ENCODE data around the gene RAB9A. TPM values are rescaled to one million over a fixed set of nuclear protein-coding genes. Genes with fewer than 3 reads are reported as not detected.
"Not testable (repeated sequence)": the region's sequence is repeated elsewhere in the genome, so short reads cannot be mapped to it uniquely, and the experiment has no call there.

RAB9A gene
- polyA plus RNA-seq, 5 donors: 21.8 to 27.1 (median 22.7) TPM

GRCh38 chrX:13666836-13667235 is 22.1 kb upstream of the RAB9A start:
- no peak for DNase-seq

GRCh38 chrX:13667919-13668318 is 21.0 kb upstream of the RAB9A start:
- no peak for DNase-seq

- peak; percentile 55 for DNase-seq
Observed at GRCh38 chrX:13669246-13669737, 19.6 kb upstream of the RAB9A start.

GRCh38 chrX:13669755-13670154 is 19.2 kb upstream of the RAB9A start:
- not testable (repeated sequence) for DNase-seq

- DNase-seq: no peak
Observed at GRCh38 chrX:13670197-13670596, 18.7 kb upstream of the RAB9A start.

- no peak for DNase-seq
Observed at GRCh38 chrX:13673016-13673415, 15.9 kb upstream of the RAB9A start.

- no peak for DNase-seq
Observed at GRCh38 chrX:13676885-13677284, 12.0 kb upstream of the RAB9A start.

- not testable (repeated sequence) for DNase-seq
Observed at GRCh38 chrX:13679700-13680099, 9.2 kb upstream of the RAB9A start.

GRCh38 chrX:13681595-13681994 is 7.3 kb upstream of the RAB9A start:
- no peak for DNase-seq

- DNase-seq: no peak
Observed at GRCh38 chrX:13684361-13684760, 4.6 kb upstream of the RAB9A start.

GRCh38 chrX:13685126-13685763 is 3.7 kb upstream of the RAB9A start:
- DNase-seq: no peak

GRCh38 chrX:13687203-13687602 is 1.7 kb upstream of the RAB9A start:
- DNase-seq: no peak

GRCh38 chrX:13688384-13688957 is 457 bp upstream of the RAB9A start:
- DNase-seq: no peak

GRCh38 chrX:13689741-13690211 is 848 bp downstream of the RAB9A start:
- peak; percentile 32 to 39 for DNase-seq

- DNase-seq: no peak
Observed at GRCh38 chrX:13690836-13691235, 1.9 kb downstream of the RAB9A start.

GRCh38 chrX:13691841-13692371 is 3.0 kb downstream of the RAB9A start:
- no peak for DNase-seq

GRCh38 chrX:13692771-13693231 is 3.9 kb downstream of the RAB9A start:
- no peak for DNase-seq

GRCh38 chrX:13693341-13693961 is 4.5 kb downstream of the RAB9A start:
- DNase-seq: no peak

GRCh38 chrX:13694359-13694758 is 5.4 kb downstream of the RAB9A start:
- DNase-seq: no peak

- DNase-seq: no peak
Observed at GRCh38 chrX:13694983-13695382, 6.1 kb downstream of the RAB9A start.

GRCh38 chrX:13695601-13696115 is 6.7 kb downstream of the RAB9A start:
- no peak for DNase-seq

GRCh38 chrX:13697455-13697854 is 8.5 kb downstream of the RAB9A start:
- DNase-seq: no peak

GRCh38 chrX:13697976-13698375 is 9.0 kb downstream of the RAB9A start:
- DNase-seq: no peak
